Cardiac fibroblast (primary cell): ENCODE results near the gene IL4I1.

ENCODE experiments used
- DNase-seq, 2 donors: peaks; one replicate each; pipeline versions ENCODE4 v3.0.0 to v3.0.0-alpha.2; 2010; ENCODE audit warnings: low read depth in 2 of 2
- H3K4me3 ChIP-seq, 2 donors: replicated peaks in 1 of 2; 1 replicate in 1 of 2; 2 replicates in 1 of 2; pipeline ENCODE4 v1.5.1; 2011; ENCODE audit warnings: low read depth in 2 of 2, low read length in 2 of 2, mild to moderate bottlenecking in 2 of 2, moderate library complexity in 1 of 2
- CTCF ChIP-seq: IDR thresholded peaks from one replicate; pipeline ENCODE4 v1.5.1; 2011; ENCODE audit warnings: low read depth, mild to moderate bottlenecking, low read length, inconsistent platforms

Gene IL4I1

GRCh38 chr19:49863254-49863934, 33.3 kb downstream of the IL4I1 start:
- DNase-seq, result no peak
- no peak for TF ChIP-seq CTCF
- H3K4me3 ChIP-seq, result no peak overlapping the region

GRCh38 chr19:49862391-49863253, 34.1 kb downstream of the IL4I1 start:
- peak; percentile 21 for TF ChIP-seq CTCF
- H3K4me3 ChIP-seq, result no peak overlapping the region
- DNase-seq, result no peak

GRCh38 chr19:49861541-49862378, 34.9 kb downstream of the IL4I1 start:
- no peak overlapping the region for H3K4me3 ChIP-seq
- TF ChIP-seq CTCF, result no peak
- DNase-seq, result no peak

- peak in 1 of 2 donors; percentile 37 for DNase-seq
- no peak overlapping the region for H3K4me3 ChIP-seq
- TF ChIP-seq CTCF, result no peak
Observed at GRCh38 chr19:49861107-49861506, 35.6 kb downstream of the IL4I1 start.

GRCh38 chr19:49860336-49861102, 36.2 kb downstream of the IL4I1 start:
- DNase-seq, result no peak
- H3K4me3 ChIP-seq, result no peak overlapping the region
- no peak for TF ChIP-seq CTCF
